ENCODE results near the gene VTN.

Gene VTN, protein sequence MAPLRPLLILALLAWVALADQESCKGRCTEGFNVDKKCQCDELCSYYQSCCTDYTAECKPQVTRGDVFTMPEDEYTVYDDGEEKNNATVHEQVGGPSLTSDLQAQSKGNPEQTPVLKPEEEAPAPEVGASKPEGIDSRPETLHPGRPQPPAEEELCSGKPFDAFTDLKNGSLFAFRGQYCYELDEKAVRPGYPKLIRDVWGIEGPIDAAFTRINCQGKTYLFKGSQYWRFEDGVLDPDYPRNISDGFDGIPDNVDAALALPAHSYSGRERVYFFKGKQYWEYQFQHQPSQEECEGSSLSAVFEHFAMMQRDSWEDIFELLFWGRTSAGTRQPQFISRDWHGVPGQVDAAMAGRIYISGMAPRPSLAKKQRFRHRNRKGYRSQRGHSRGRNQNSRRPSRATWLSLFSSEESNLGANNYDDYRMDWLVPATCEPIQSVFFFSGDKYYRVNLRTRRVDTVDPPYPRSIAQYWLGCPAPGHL

DNA sequence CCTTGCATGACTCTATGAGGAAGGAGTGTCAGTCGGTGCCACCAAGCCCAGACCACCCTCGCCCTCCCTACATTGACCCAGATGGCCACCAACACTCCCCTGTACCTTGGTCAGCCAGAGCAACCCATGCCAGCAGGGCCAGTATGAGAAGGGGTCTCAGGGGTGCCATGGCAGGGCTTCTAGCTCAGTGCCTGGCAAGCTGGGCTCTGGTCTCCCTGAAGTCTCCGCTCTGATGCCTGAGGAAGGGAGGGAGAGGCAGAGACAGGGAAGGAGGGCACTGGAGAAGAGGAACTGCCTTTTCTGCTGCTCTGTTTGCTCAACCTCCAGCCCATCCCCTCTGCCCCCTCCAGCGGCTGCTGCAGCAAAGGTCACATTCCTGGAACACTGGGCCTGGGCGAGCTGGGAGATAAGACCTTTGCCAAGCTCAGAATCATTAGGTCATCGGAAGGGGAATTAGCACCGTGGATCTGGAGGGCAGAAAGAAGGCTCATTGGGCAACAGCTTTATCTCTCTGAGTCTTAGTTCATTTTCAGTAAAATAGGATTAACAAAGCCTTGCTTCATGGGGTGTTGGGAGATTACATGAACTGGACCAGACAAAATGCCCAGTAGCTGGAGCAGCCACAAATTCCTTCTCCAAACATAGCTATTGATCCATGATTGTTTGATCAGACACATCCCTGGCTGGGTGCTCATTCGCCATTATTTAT is at the start of gene VTN:
TSS of gene VTN (minus strand) at position 273 of the 709 bp plus-strand sequence. CDS start at position 169, 104 bp downstream.
- DNase-seq: peak; percentile 47 to 54 (median 52)

DNA sequence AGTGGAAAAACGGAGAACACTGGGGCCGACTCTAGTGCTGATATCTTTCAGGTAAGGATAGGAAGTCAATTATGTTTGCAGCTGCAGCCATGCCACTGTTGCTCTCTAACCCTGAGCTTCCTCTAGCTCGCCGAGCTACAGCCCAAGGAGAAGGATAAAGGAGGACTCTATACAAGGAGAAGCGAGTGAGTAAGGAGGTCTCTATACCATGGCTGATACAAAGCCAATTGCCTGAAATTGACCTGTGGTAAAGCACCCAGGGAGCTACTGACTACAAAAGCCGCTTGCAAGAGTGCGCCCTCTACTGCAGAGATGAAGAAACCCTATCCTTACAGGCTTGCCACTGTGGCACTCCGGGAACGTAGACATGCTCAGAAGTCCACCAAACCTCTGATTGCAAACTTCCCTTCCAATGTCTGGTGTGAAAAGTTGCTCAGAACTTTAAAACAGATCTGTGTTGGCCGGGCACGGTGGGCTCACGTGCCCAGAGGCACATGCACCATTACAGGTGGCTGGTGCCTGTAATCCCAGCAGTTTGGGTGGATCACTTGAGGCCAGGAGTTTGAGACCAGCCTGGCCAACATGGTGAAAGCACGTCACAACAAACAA is 46.7 kb upstream of the VTN start:
- peak; percentile 77 to 83 (median 78) for DNase-seq

DNA sequence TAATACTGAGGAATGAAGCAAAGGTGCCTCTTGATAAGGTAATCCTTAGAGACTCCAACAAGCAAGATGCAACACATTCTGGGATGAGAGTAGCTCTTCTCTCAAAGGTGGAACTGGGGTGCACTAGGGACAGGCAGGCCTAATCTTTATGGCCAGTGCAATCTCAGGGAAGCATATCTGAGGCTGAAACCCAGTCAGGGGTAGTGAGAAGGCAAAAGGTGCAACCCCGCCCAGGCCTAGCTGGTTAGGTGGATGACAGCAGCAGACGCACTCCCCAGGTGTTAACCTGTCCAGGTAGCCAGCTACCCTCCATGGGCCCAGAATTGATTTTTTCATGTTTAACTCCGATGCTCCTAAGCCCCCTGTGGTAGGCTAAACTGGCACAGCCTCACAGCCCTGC is 45.8 kb upstream of the VTN start:
- DNase-seq: no peak

DNA sequence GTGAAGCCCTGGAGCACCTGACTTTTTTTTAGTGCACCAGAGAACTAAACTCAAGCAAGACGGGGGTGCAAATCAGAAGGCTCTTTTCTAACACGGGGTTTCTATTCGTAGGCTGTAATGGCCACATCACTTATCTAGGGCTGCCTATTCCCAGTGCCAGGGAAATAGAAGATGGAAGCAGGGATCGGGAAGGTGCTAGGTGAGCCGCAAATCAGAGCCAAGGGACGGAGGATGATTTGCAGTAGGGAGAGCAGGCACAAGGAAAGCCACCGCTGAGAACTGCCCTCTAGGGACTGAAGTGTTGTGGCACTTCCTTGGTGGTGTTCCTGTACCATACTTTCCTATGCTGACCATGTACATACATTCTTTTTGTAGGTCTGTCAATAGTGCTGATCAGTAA is 43.7 kb upstream of the VTN start:
- DNase-seq: no peak

DNA sequence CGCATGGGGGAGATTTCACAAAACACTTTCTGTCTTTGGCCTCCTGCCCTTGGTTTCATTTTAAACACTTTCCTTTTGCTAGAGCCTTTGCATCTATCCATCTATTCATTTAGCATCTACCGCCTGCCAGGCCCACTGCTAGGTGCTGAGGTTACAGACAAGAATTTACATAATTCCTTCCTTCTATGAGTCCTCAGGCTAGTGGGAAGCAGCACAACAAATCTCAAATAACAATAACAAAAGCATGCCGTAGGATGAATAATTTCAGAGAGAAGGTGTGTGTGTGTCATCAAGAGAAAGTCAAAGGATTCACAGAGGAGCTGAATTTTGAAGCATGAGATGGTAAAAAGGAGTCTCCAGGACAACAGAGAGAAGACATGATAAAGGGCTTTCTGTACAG is 42.0 kb upstream of the VTN start:
- DNase-seq: no peak

DNA sequence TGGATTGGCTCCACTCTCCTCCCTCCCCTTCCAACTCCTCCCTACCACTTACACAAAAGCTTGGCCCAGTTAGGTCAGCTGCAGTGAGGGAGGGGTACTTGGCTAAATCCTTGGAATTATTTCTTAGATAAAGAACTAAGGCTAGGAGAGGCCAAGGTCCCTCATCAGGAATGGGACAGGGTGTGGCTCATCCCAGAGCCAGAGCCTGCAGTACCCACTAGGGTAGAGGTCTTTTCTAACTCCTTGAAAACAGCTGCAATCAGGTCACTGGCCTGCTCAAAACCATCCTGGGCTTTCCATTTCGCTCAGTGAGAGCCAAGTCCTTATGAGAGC is 37.8 kb upstream of the VTN start:
- DNase-seq: no peak

DNA sequence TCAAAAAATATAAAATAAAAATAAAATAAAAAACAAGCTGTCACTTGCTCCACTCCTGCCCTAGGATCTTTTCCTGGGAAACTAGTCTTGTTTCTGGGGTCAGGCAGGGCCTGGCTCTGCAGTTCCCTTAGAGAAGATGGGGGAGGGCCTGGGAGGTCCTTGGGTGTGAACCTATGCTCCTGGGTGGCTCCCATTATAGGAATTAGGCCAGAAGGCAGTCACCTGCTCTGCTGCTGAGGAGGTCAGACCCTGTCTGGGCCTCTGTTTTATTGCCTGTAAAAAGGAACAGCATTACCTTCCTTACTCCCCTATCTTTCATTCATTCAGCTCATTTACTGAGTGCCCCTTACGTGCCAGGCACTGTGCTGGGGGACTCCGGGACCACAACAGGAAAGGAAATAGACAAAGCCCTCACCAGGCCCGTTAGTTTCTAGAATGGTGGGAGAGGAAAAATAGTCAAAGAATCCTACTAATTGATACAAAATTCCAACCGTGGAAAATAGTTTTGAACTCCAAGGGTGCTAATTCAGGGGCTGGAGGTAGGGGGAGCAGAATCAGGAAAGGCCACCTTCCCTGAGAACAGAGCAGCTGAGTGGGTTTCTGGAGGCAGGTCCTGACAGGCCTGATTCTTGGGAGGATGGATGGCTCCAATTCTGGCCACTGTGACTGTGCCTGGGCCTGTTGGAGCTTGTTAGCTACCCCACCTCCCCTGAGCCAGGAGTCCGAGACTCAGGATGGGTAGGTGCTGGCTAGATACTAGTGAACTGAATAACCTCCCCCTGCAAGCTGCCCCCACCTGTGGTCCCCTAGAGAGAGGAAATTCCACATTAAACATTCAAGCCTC is 37.2 kb upstream of the VTN start:
- DNase-seq: no peak

DNA sequence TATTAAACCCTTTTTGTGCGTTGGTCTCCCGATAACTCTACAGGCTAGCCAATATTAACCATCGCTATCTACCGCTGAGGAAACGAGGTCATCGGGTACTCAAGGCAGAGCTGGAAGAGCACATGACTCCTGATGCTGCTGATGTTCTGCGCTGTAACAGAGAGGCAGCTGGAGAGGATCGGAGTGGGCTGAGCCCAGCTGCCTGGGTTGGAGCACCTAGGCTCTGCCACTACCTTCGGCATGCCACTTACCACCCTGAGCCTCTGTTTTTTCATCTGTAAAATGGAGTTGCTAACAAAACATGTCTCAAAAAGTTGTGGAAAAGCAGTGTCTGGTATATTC is 36.3 kb upstream of the VTN start:
- no peak for DNase-seq

DNA sequence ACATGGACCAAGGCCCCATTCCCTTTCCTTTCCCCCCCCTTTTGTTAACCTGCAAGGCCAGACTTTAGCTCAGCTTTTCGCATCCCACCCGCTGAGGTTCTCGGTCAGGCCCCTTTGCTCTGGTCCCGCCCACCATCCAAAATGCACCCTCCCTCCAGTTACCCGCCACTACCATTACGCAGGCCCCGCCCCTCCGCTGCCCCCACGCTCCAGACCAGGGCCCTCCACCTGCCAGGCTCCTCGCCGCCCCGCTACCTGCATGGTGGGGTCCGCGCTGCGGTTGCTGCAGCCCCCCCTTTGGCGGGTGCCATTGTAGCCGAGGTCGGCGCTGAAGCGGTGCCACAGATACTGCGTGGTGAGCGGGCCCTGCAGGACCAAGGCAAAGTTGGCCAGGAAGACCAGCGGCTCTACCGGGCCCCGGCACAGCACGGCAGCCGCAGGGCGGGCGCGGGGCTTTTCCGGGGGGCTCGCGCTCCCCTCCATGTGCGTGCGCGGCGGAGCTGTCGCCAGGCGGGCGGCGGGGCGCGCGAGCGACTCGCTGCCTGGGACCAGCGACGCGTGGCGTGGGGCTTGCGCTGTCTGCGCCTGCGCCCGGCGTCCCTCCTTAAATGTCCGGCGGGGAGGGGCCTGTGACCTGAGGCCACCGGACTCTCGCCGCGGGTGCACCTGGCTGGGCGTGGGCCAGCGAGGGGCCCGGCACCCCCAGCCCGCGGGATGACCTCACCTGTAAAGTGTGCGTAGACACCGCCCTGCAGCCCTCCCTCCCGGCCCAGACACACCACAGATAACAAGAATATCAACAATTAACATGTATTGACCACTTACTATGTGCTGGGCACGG is 35.7 kb upstream of the VTN start, which contains the start of gene SLC46A1:
TSS of gene SLC46A1 (minus strand) at position 581 of the 841 bp plus-strand sequence. CDS start at position 483, 98 bp downstream.
- peak; percentile 39 to 69 (median 59) for DNase-seq

DNA sequence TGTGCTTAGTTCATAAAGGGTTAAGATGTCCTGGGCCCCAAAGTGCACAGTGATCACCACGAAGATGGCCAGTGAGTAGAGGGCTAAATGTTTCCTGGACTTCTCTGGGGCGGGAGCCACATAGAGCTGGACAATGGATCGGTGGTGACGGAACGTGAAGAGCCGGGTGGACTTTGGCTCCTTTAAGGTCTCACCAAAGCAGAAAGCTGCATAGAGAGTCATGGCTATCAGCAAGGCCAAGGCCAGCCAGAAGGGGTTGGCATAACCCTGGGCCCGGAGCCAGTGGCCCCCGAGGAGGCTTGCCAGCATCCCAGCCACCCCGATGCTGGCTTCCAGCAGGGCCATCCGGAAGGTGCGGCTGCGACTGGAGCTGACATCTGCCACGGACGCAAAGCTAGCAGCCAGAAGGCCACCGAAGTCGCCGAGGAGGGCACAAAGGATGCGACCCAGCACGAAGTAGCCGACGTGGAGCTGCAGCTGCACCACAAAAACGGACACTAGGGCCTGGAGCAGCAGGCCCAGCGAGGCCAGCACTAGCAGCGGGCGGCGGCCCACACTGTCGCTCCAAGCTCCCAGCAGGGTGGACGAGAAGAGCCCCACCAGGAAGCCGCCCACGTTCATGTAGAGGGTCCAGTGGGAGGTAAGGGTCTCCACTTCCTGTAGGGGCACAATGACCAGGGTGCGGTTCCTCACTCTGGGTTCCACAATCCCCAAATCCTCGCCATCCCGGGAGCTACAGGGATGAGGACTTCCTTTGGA is 34.9 kb upstream of the VTN start:
- no peak for DNase-seq

DNA sequence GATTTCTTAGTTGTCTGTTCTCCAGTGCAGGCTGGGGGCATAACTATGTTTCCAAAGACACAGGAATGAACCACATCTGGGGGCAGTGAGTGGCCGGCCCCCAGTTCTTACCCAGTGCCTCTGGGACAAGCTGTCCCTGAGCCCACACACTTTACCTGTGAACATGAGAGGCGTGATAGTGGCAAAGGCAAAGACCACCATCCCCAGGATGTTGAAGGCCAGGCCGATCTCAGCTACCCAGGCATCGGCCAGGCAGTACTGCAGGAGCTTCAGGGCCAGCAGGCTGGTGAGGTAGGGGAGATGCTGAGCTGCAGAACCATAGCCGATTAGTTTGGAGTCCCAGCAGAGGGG is 34.3 kb upstream of the VTN start:
- DNase-seq: no peak

DNA sequence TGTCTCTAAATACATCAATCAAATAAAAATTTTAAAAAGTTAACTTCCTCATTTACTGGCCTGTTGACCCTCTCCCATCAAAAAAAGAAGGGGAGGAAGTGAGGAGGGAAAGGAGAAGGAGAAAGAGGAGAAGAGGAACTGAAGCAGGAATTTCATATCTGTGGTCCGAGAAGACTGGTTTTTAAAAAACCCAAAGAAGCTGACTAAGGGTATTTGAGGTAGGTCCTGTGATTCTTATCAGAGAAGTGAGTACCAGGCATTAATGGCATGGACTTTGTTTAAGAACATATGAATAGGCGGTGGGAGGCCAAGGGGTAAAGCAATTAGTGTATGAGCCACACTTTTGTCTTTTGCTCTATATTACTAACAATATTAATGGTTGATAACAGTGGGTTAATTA is 33.9 kb upstream of the VTN start:
- peak in 2 of 3 donors; percentile 27 to 35 for DNase-seq

DNA sequence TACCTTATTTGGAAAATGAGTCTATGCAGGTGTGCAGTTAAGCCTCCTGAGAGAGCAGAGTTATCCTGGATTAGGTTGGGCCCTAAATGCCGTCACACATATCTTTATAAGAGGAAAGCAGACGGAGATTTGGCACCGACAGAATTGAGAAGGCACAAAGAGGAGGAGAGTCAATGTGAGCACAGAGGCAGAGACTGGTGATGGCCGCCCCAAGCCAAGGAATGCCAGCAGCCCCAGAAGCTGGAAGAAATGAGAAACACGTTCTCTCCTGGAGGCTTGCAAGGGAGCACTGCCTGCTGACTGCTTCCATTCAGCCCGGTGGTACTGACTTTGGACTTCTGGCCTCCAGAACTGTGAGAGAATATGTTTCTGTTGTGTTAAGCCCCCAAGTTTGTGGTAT is 32.7 kb upstream of the VTN start:
- DNase-seq: no peak

DNA sequence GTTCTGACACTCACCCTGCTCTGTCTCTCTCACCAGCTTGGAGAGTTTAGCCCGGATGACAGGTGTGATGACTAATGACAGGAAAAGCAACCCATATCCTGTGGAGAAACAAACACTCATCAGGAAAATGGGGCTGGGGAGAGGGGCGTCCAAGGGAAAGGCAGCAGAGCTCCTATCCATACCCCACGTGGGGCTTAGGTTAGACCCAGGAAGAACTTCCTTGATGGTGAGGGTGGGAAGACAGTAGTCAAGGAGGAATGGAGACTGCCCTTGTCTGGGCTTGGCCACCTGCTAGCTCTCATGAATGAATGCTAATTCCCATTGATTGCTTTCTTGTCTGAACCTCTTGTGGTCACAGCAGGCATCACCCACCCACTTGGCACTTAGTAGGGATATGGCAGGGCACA is 32.1 kb upstream of the VTN start:
- DNase-seq: no peak

DNA sequence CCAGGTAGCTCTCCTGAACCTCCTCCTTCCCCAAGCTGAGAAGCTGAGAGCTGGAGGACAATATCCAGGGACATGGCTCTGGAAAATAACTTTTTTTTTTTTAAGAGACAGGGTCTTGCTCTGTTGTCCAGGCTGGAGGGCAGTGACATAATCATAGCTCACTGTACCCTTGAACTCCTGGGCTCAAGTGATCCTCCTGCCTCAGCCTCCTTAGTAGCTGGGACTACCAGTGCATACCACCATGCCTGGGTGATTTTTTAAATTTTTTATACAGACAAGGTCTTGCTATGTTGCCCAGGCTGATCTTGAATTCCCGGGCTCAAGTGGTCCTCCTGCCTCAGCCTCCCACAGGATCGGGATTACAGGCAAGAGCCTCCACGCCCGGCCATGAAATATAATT is 29.7 kb upstream of the VTN start:
- DNase-seq: no peak

DNA sequence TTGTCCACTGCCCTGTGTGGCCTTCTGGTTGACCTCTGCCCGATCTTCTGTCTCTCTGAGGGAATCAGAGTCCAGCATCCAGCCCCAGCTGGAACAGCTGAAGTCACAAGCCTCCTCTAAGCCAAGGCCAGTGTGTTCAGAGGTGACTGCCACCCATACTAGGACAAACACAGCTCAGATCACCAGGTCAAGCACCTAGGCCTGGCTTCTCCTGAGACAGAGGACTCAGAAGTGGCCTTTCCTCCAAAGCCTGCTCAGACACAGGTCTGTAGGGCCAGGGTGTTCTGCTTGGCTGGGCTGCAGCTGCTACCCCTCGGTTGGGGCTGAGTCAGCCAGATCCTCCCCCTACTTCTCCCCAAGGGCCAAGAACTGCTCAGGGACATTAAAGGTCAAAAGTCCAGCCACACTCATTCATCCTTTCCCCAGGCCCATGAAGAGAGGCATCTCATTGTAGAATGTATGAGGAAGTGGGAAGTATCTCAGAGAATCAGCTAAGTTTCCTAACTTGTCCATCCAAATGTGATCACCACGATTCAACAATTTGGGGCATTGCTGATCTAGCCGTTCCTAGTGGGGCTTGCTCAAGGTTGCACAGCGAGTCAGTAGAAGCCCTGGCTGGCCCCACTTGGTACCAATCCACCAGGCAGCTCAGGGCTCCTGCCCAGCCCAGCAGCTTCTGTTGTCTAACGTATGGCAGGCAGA is 28.3 kb upstream of the VTN start:
- peak; percentile 31 to 58 (median 45) for DNase-seq

DNA sequence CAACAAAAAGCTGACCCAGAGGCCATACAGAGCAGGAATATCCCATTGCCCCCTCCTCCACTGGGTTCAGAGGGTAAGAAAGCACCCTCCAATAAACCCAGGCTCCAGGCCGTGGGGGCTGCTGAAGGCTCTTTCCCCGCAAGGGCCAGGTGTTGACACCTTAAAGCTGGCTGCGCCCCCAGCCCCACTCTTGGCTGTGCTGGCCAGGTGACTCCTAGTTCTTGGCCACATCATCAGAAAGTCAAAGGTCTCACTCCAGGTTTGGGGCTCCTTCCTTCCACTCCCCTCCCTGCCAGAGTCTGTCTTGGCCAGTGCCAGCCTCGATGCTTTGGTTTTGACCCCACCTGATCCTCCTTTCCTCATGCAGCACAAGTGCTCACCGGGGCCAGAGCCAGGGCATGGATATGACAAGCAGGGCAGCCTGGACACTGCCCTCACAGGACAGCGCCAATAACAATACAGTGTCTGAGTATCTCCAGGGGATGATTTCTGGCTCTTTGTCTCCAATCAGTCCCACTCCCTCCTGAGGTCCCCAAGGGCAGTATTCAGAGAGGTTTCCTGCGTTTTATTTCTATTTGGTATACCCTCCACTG is 27.7 kb upstream of the VTN start:
- DNase-seq: no peak

DNA sequence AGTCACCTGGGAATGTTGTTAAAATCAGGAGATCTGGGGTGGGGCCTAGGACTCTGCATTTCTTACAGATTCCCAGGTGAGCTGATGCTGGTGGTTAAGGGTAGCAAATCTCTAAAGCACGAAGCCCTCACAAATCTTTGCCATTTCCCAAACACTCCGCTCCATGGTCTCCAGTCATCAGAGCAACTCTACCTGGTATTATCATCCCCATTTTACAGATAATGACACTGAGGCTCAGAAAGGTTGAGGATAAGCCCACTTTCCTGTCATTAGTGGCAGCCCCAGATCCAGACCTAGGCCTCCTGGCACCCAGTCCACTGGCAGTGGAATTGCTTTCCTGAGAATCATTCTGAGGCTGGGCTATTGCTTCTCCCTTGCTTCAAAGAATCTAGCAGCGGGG is 27.2 kb upstream of the VTN start:
- DNase-seq: no peak

DNA sequence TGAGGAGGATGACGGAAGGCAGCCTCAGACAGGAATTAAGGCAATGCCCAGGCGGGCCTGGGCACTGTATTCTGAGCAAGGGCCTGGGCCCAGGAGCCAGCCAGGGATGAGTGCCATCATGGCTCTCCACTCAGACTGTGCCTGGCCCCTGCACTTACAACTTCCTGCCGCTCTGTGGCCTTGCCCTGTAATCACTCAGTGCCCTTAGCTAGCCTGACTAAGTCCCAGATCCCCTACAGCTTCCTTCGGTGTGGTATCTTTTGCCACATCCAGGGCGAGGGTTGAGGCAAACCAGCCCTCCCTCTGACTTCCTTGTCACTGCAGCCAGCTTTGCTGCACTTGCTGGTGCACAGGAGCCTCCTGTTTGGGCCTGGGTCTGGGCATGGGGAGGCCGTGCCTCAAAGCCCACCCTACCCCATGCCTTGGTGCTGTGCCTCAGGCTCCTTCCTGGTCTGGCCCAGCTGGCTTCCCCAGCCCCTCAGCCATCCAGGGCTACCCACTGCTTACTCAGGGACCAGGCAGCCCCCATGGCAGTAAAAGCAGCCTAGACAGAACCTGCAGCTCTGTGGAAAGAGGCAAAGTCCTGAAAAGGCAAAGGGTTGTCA is 26.6 kb upstream of the VTN start:
- peak in 1 of 3 donors; percentile 25 for DNase-seq

DNA sequence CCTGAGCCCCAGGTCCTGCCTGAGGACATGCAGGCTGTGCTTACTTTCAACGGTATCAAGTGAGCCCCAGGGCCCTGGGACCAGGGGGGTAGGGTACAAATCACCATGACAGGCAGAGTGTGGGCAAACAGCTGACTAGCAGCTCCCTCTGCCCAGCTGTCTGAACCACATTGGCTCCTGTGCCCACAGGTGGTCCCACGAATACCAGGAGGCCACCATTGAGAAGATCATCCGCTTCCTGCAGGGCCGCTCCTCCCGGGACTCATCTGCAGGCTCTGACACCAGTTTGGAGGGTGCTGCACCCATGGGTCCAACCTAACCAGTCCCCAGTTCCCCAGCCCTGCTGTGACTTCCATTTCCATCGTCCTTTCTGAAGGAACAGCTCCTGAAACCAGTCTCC is 25.9 kb upstream of the VTN start:
- DNase-seq: no peak
